ENCODE data around the gene CPLX1.

GRCh38 chr4:766152-766515 lies 59.8 kb downstream of the CPLX1 start:
- TF ChIP-seq, protein P1, sequence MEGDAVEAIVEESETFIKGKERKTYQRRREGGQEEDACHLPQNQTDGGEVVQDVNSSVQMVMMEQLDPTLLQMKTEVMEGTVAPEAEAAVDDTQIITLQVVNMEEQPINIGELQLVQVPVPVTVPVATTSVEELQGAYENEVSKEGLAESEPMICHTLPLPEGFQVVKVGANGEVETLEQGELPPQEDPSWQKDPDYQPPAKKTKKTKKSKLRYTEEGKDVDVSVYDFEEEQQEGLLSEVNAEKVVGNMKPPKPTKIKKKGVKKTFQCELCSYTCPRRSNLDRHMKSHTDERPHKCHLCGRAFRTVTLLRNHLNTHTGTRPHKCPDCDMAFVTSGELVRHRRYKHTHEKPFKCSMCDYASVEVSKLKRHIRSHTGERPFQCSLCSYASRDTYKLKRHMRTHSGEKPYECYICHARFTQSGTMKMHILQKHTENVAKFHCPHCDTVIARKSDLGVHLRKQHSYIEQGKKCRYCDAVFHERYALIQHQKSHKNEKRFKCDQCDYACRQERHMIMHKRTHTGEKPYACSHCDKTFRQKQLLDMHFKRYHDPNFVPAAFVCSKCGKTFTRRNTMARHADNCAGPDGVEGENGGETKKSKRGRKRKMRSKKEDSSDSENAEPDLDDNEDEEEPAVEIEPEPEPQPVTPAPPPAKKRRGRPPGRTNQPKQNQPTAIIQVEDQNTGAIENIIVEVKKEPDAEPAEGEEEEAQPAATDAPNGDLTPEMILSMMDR (IDR thresholded peaks at IDR 0.05): no peak
- no peak for TF ChIP-seq POLR2A (IDR thresholded peaks at IDR 0.05)
